Measurements from ENCODE around the gene GIMAP1.

Gene GIMAP1

GRCh38 chr7:150722431-150722931 is 6.1 kb downstream of the GIMAP1 start:
- no peak for DNase-seq (ENCODE audit: low read depth)

GRCh38 chr7:150723467-150723866 is 7.1 kb downstream of the GIMAP1 start:
- DNase-seq (ENCODE audit: low read depth) = no peak

GRCh38 chr7:150727381-150727780 is 11.0 kb downstream of the GIMAP1 start:
- DNase-seq (ENCODE audit: low read depth) = no peak

- DNase-seq (ENCODE audit: low read depth) = no peak
These were observed 11.6 kb downstream of the GIMAP1 start for GRCh38 chr7:150728011-150728410.

- DNase-seq (ENCODE audit: low read depth) = no peak
These were observed 12.2 kb downstream of the GIMAP1 start for GRCh38 chr7:150728609-150729008.

GRCh38 chr7:150731916-150732315 is 15.5 kb downstream of the GIMAP1 start:
- DNase-seq (ENCODE audit: low read depth) = no peak

- DNase-seq (ENCODE audit: low read depth) = no peak
These were observed 16.5 kb downstream of the GIMAP1 start for GRCh38 chr7:150732786-150733481.

- DNase-seq (ENCODE audit: low read depth) = no peak
These were observed 17.2 kb downstream of the GIMAP1 start for GRCh38 chr7:150733482-150734095.

- no peak for DNase-seq (ENCODE audit: low read depth)
These were observed 17.8 kb downstream of the GIMAP1 start for GRCh38 chr7:150734254-150734653.

- DNase-seq (ENCODE audit: low read depth) = no peak
These were observed 19.4 kb downstream of the GIMAP1 start for GRCh38 chr7:150735596-150736358.

GRCh38 chr7:150736864-150737263 is 20.5 kb downstream of the GIMAP1 start:
- no peak for DNase-seq (ENCODE audit: low read depth)

GRCh38 chr7:150737265-150738055 is 21.0 kb downstream of the GIMAP1 start, which contains the start of gene GIMAP5:
Gene GIMAP5 (plus strand): TSS chr7:150737418. CDS start chr7:150740885, 3,467 bp downstream.
- no peak for DNase-seq (ENCODE audit: low read depth)

- no peak for DNase-seq (ENCODE audit: low read depth)
These were observed 21.7 kb downstream of the GIMAP1 start for GRCh38 chr7:150738092-150738491.

GRCh38 chr7:150738591-150739001 is 22.2 kb downstream of the GIMAP1 start:
- no peak for DNase-seq (ENCODE audit: low read depth)

GRCh38 chr7:150739033-150739432 is 22.6 kb downstream of the GIMAP1 start:
- DNase-seq (ENCODE audit: low read depth) = no peak

GRCh38 chr7:150740053-150740452 is 23.6 kb downstream of the GIMAP1 start:
- no peak for DNase-seq (ENCODE audit: low read depth)

GRCh38 chr7:150742286-150742968 is 26.0 kb downstream of the GIMAP1 start:
- no peak for DNase-seq (ENCODE audit: low read depth)

- no peak for DNase-seq (ENCODE audit: low read depth)
These were observed 27.7 kb downstream of the GIMAP1 start for GRCh38 chr7:150744041-150744656.

- DNase-seq (ENCODE audit: low read depth) = no peak
These were observed 28.7 kb downstream of the GIMAP1 start for GRCh38 chr7:150745086-150745485.

GRCh38 chr7:150745876-150746275 is 29.5 kb downstream of the GIMAP1 start:
- DNase-seq (ENCODE audit: low read depth) = no peak

GRCh38 chr7:150746921-150747320 is 30.5 kb downstream of the GIMAP1 start:
- DNase-seq (ENCODE audit: low read depth) = no peak

Measured in activated T-cell treated with anti-CD3 and anti-CD28 coated beads for 1 hour (primary cell).